Measurements from ENCODE around the gene C1QTNF6.
A peak's percentile ranks its signal among the peaks of the same experiment; 100 is the strongest.

C1QTNF6 gene

DNA sequence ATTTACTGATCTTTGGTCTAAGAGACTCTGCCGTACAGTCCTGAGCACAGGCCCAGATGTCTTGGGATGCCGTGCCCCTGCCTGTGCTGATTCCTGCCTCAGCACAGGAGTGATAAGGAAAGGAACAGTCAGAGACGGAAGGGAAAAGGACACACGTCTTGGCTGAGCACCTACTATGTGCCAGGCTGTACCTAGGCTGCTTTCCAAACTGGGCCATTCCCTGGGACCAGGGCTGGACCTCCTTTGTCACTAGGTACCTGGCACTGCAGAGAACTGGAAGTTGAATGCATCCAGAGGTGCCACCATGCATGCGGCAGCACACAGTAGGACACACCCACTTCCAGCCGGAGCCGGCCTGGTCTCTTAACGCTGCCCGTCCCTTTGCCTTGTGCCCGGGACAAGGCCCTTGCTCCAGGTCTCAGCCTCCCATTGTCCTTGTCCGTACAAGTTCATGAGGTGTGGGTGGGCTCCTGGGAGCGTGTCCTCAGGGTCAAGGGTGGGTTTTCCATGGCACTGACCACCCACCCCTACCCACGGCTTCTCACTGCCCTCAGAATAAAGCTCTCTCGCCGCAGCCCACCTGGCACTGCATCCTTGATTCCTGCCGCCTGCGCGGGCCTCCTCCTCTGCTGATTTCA lies 25.3 kb upstream of the C1QTNF6 start:
- no peak for ATAC-seq
- TF ChIP-seq ESRRG (CRISPR knock-in tag; IDR thresholded peaks at IDR 0.05) (no peak), ISL1 (CRISPR knock-in tag; IDR thresholded peaks at IDR 0.05) (no peak), OSR1 (CRISPR knock-in tag; IDR thresholded peaks at IDR 0.05) (no peak), CSDC2 (CRISPR knock-in tag; IDR thresholded peaks at IDR 0.05) (no peak), ZNF70 (CRISPR knock-in tag; IDR thresholded peaks at IDR 0.05) (no peak), ZFP3 (CRISPR knock-in tag; IDR thresholded peaks at IDR 0.05) (no peak), ARNTL (CRISPR knock-in tag; IDR thresholded peaks at IDR 0.05; ENCODE audit: borderline replicate concordance, low read depth) (no peak)
- TF ChIP-seq, protein P1, sequence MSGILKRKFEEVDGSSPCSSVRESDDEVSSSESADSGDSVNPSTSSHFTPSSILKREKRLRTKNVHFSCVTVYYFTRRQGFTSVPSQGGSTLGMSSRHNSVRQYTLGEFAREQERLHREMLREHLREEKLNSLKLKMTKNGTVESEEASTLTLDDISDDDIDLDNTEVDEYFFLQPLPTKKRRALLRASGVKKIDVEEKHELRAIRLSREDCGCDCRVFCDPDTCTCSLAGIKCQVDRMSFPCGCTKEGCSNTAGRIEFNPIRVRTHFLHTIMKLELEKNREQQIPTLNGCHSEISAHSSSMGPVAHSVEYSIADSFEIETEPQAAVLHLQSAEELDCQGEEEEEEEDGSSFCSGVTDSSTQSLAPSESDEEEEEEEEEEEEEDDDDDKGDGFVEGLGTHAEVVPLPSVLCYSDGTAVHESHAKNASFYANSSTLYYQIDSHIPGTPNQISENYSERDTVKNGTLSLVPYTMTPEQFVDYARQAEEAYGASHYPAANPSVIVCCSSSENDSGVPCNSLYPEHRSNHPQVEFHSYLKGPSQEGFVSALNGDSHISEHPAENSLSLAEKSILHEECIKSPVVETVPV (CRISPR knock-in tag; IDR thresholded peaks at IDR 0.05), result no peak
- TF ChIP-seq, protein P2, sequence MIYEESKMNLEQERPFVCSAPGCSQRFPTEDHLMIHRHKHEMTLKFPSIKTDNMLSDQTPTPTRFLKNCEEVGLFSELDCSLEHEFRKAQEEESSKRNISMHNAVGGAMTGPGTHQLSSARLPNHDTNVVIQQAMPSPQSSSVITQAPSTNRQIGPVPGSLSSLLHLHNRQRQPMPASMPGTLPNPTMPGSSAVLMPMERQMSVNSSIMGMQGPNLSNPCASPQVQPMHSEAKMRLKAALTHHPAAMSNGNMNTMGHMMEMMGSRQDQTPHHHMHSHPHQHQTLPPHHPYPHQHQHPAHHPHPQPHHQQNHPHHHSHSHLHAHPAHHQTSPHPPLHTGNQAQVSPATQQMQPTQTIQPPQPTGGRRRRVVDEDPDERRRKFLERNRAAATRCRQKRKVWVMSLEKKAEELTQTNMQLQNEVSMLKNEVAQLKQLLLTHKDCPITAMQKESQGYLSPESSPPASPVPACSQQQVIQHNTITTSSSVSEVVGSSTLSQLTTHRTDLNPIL (CRISPR knock-in tag; IDR thresholded peaks at IDR 0.05; ENCODE audit: low read depth), result no peak
- TF ChIP-seq, protein P3, sequence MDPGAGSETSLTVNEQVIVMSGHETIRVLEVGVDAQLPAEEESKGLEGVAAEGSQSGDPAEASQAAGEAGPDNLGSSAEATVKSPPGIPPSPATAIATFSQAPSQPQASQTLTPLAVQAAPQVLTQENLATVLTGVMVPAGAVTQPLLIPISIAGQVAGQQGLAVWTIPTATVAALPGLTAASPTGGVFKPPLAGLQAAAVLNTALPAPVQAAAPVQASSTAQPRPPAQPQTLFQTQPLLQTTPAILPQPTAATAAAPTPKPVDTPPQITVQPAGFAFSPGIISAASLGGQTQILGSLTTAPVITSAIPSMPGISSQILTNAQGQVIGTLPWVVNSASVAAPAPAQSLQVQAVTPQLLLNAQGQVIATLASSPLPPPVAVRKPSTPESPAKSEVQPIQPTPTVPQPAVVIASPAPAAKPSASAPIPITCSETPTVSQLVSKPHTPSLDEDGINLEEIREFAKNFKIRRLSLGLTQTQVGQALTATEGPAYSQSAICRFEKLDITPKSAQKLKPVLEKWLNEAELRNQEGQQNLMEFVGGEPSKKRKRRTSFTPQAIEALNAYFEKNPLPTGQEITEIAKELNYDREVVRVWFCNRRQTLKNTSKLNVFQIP (CRISPR knock-in tag; IDR thresholded peaks at IDR 0.05; ENCODE audit: borderline replicate concordance, low read depth), result no peak

DNA sequence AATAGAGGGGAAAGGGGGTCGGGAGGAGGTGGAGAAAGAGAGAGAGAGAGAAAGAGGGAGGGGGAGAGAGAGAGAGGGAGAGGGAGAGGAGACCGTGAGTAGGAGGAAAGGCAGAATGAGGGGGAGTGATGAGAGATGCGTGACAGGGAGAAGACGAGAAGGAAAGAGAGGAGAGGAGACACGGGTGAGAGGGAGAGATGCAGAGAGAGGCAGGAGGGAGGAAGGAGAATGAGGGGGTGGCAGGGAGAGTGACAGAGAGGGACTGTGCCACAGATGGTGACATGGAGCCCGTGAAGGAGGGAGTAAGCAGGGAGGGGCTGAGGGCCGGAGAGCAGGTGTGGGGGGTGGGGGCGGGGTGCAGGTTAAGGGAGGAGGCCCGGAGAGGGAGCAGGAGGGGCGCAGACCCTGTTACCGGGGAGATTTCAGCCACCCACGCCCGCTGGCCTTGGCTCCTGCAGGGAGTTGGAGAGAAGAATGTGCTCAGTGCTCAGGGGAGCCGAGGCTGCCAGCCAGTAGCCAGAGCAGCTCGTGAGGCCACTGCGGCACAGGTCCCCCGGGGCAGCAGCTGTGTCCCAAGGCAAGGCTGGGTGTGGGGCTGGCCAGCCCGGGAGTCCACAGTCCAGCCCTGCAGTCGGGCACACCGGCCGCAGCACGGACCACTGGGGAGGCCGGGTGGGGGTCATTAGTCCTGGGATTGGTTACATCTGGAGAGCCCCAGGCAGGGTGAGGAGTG lies 24.3 kb upstream of the C1QTNF6 start, which contains the start of gene SSTR3:
TSS of gene SSTR3 (minus strand) at position 304 of the 733 bp plus-strand sequence. CDS start 4,674 bp downstream, outside the sequence.
- TF ChIP-seq BACH2 (CRISPR knock-in tag; IDR thresholded peaks at IDR 0.05; ENCODE audit: borderline replicate concordance), result no peak
- ATAC-seq, result peak; percentile 70

DNA sequence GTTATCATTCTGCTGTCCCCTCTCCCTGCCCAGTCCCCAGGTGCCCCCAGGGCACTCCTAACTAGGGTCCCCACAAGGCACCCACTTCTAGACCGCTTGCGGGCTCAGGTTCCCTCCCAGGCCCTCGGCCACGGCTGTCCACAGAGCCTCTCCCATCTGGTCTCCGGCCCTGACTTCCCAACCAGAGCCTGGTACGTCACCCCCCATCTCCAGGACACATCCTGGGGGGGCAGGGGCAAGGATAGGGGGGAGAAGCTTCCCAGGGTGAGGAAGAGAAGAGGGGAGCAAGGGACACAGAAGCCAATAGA lies 23.8 kb upstream of the C1QTNF6 start:
- TF ChIP-seq BACH2 (CRISPR knock-in tag; IDR thresholded peaks at IDR 0.05; ENCODE audit: borderline replicate concordance) (no peak), ZNF565 (CRISPR knock-in tag; conservative IDR thresholded peaks at IDR 0.05; ENCODE audit: low read depth) (no peak), ESRRG (CRISPR knock-in tag; IDR thresholded peaks at IDR 0.05) (no peak)
- TF ChIP-seq, protein P4, sequence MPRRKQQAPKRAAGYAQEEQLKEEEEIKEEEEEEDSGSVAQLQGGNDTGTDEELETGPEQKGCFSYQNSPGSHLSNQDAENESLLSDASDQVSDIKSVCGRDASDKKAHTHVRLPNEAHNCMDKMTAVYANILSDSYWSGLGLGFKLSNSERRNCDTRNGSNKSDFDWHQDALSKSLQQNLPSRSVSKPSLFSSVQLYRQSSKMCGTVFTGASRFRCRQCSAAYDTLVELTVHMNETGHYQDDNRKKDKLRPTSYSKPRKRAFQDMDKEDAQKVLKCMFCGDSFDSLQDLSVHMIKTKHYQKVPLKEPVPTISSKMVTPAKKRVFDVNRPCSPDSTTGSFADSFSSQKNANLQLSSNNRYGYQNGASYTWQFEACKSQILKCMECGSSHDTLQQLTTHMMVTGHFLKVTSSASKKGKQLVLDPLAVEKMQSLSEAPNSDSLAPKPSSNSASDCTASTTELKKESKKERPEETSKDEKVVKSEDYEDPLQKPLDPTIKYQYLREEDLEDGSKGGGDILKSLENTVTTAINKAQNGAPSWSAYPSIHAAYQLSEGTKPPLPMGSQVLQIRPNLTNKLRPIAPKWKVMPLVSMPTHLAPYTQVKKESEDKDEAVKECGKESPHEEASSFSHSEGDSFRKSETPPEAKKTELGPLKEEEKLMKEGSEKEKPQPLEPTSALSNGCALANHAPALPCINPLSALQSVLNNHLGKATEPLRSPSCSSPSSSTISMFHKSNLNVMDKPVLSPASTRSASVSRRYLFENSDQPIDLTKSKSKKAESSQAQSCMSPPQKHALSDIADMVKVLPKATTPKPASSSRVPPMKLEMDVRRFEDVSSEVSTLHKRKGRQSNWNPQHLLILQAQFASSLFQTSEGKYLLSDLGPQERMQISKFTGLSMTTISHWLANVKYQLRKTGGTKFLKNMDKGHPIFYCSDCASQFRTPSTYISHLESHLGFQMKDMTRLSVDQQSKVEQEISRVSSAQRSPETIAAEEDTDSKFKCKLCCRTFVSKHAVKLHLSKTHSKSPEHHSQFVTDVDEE (CRISPR knock-in tag; IDR thresholded peaks at IDR 0.05), result no peak
- TF ChIP-seq, protein P5, sequence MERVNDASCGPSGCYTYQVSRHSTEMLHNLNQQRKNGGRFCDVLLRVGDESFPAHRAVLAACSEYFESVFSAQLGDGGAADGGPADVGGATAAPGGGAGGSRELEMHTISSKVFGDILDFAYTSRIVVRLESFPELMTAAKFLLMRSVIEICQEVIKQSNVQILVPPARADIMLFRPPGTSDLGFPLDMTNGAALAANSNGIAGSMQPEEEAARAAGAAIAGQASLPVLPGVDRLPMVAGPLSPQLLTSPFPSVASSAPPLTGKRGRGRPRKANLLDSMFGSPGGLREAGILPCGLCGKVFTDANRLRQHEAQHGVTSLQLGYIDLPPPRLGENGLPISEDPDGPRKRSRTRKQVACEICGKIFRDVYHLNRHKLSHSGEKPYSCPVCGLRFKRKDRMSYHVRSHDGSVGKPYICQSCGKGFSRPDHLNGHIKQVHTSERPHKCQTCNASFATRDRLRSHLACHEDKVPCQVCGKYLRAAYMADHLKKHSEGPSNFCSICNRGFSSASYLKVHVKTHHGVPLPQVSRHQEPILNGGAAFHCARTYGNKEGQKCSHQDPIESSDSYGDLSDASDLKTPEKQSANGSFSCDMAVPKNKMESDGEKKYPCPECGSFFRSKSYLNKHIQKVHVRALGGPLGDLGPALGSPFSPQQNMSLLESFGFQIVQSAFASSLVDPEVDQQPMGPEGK (CRISPR knock-in tag; IDR thresholded peaks at IDR 0.05; ENCODE audit: borderline replicate concordance), result no peak
- ATAC-seq, result no peak

DNA sequence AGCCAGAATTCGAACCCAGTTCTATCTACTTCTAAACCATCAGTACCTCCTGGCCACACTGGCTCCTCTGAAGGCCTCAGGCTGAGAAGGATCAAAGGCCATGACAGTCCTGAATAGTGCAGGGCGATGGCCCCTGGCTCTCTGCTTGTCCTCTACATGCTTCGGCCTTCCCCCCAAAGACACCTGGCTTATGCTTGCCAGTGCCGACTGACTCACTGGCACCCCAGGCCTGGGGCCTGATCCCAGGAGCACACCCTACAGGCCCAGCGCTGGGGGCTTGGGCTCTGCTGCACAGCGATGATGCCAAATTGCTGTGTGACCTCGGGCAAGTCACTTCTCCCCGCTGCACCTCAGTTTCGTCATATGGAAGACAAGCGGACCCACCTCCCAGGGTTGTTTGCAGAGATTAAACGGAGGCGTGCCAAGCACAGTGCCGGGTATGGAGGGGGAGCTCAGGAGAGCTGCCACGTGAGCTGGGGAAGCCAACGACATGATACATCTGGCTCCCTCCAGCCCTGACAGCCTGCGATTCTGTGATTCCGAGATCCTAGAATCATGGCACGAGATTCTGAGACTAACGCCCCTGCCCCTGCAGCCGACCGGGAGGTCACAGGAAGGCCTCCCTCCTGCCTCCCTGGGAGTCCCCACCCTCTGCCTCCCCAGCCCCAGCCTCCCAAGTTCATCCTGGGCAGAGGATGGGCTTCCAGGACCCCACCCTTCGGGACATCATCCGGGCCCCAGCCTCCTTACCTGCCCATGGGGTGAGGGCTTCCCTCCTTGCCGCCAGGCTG lies 23.2 kb upstream of the C1QTNF6 start:
- no peak for ATAC-seq
- TF ChIP-seq, protein P3 (CRISPR knock-in tag; IDR thresholded peaks at IDR 0.05; ENCODE audit: borderline replicate concordance, low read depth), result no peak
- TF ChIP-seq SNAI2 (CRISPR knock-in tag; IDR thresholded peaks at IDR 0.05), result no peak
- TF ChIP-seq, protein P5 (CRISPR knock-in tag; IDR thresholded peaks at IDR 0.05; ENCODE audit: borderline replicate concordance), result no peak
- no peak for TF ChIP-seq PPARA (CRISPR knock-in tag; IDR thresholded peaks at IDR 0.05; ENCODE audit: borderline replicate concordance)
- TF ChIP-seq ZFP30 (CRISPR knock-in tag; IDR thresholded peaks at IDR 0.05), result no peak
- no peak for TF ChIP-seq ZNF8 (CRISPR knock-in tag; IDR thresholded peaks at IDR 0.05)
- no peak for TF ChIP-seq TOX (CRISPR knock-in tag; IDR thresholded peaks at IDR 0.05; ENCODE audit: borderline replicate concordance)
- TF ChIP-seq ARNTL (CRISPR knock-in tag; IDR thresholded peaks at IDR 0.05; ENCODE audit: borderline replicate concordance, low read depth), result no peak
- TF ChIP-seq ZFP3 (CRISPR knock-in tag; IDR thresholded peaks at IDR 0.05), result no peak
